ENCODE data around the gene ATP5PD.

DNA sequence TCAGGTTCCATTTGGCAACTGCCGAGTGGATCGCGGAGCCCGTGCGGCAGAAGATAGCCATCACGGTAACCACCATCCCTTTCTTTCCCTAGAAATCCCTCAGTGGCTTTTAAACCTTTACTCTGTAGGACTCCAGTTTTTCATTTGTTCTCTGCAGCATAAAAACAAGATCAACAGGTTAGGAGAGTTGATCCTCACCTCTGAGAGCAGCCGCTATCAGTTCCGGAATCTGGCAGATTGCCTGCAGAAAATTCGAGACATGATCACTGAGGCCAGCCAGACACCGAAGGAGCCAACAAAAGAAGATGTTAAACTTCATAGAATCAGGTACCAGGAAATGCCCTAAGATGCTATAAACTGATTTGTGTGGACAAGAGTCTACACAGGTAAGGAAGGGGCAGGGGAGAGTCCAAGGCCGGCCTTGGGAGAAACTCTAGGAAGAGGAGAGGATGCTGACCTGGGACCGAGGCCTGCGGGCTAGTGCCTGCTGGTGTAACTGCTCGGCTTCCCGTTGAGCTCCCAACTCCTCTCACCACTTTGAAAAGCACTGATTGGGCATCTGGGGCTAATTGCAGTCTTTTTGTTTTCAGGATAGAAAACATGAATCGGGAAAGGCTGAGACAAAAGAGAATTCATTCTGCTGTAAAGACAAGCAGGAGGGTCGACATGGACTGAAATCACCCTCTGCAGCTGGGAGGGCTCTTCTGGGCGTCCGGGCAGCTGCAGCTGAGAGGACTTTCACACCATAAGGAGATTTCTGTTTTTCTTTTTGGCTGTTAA is 26.2 kb downstream of the ATP5PD start:
- TF ChIP-seq SIN3A (IDR thresholded peaks at IDR 0.05; ENCODE audit: borderline replicate concordance, insufficient read depth, low read length), result no peak
- TF ChIP-seq, protein P1, sequence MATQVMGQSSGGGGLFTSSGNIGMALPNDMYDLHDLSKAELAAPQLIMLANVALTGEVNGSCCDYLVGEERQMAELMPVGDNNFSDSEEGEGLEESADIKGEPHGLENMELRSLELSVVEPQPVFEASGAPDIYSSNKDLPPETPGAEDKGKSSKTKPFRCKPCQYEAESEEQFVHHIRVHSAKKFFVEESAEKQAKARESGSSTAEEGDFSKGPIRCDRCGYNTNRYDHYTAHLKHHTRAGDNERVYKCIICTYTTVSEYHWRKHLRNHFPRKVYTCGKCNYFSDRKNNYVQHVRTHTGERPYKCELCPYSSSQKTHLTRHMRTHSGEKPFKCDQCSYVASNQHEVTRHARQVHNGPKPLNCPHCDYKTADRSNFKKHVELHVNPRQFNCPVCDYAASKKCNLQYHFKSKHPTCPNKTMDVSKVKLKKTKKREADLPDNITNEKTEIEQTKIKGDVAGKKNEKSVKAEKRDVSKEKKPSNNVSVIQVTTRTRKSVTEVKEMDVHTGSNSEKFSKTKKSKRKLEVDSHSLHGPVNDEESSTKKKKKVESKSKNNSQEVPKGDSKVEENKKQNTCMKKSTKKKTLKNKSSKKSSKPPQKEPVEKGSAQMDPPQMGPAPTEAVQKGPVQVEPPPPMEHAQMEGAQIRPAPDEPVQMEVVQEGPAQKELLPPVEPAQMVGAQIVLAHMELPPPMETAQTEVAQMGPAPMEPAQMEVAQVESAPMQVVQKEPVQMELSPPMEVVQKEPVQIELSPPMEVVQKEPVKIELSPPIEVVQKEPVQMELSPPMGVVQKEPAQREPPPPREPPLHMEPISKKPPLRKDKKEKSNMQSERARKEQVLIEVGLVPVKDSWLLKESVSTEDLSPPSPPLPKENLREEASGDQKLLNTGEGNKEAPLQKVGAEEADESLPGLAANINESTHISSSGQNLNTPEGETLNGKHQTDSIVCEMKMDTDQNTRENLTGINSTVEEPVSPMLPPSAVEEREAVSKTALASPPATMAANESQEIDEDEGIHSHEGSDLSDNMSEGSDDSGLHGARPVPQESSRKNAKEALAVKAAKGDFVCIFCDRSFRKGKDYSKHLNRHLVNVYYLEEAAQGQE (IDR thresholded peaks at IDR 0.05; ENCODE audit: insufficient read depth in 1 of 2, low read depth in 2 of 2, low read length in 2 of 2), result no peak
- no peak for TF ChIP-seq POLR2AphosphoS5 (IDR thresholded peaks at IDR 0.05; ENCODE audit: low read depth, low read length)
- TF ChIP-seq TAF1 (IDR thresholded peaks at IDR 0.05; ENCODE audit: borderline replicate concordance, insufficient read depth, low read length), result no peak
- TF ChIP-seq FOXP2 (optimal IDR thresholded peaks at IDR 0.05; ENCODE audit: borderline replicate concordance, extremely low read depth, extremely low read length, insufficient read depth), result no peak
